ENCODE measurements around the gene ZNF385C. TPM values are rescaled to one million over a fixed set of nuclear protein-coding genes. Genes with fewer than 3 reads are reported as not detected.

ZNF385C gene
- total and polyA plus RNA-seq, 2 donors (not counting 1 experiment from before 2014, with no cell fraction given) = under 0.01 to 0.03 TPM

- Histone ChIP-seq H2AFZ (ENCODE audit: low read length) (no peak overlapping the region), H3K79me2 (ENCODE audit: control insufficient read depth, insufficient read depth, low read length) (no peaks in the 10 kb centered on the region), H3K36me3 (ENCODE audit: control insufficient read depth, insufficient read depth, low read length) (peaks cover 9% of the 10 kb centered on the region), H3K4me1 (ENCODE audit: control insufficient read depth, extremely low read depth, insufficient read depth, low read length) (peaks cover 6% of the 10 kb centered on the region), H4K20me1 (ENCODE audit: control insufficient read depth, extremely low read depth, insufficient read depth, low read length) (no peaks in the 10 kb centered on the region), H3K9ac (ENCODE audit: insufficient read depth, low read length) (no peak overlapping the region), H3K27ac (ENCODE audit: insufficient read depth, low read length) (no peak overlapping the region), H3K4me2 (ENCODE audit: extremely low read depth, insufficient read depth, low read length) (no peak overlapping the region), H3K27me3 (ENCODE audit: control insufficient read depth, insufficient read depth, low read length) (no peaks in the 10 kb centered on the region), H3K4me3 (replicated peaks in 1 of 4; ENCODE audit: control extremely low read depth in 1 of 4, insufficient read depth in 1 of 4, low read depth in 3 of 4, low read length in 4 of 4) (no peak overlapping the region), H3K9me3 (ENCODE audit: control insufficient read depth, insufficient read depth, low read depth, low read length) (no peaks in the 10 kb centered on the region)
- DNase-seq (ENCODE audit: low read depth in 2 of 2) = no peak
- TF ChIP-seq EZH2 (IDR thresholded peaks at IDR 0.05; ENCODE audit: low read length, missing control alignments) (no peak), CTCF (conservative IDR thresholded peaks at IDR 0.05 in 1 of 2, IDR thresholded peaks at IDR 0.05 in 1 of 2; ENCODE audit: low read depth in 1 of 2, low read length in 2 of 2) (no peak)
Measured at GRCh38 chr17:42110301-42111264, 12.3 kb upstream of the ZNF385C start.

- Histone ChIP-seq H3K27ac (ENCODE audit: insufficient read depth, low read length) (no peak overlapping the region), H4K20me1 (ENCODE audit: control insufficient read depth, extremely low read depth, insufficient read depth, low read length) (no peaks in the 10 kb centered on the region)
Measured at GRCh38 chr17:42109086-42109485, 10.8 kb upstream of the ZNF385C start.

More at GRCh38 chr17:42109086-42109485, 10.8 kb upstream of the ZNF385C start:
- no peak for TF ChIP-seq CTCF (conservative IDR thresholded peaks at IDR 0.05 in 1 of 2, IDR thresholded peaks at IDR 0.05 in 1 of 2; ENCODE audit: low read depth in 1 of 2, low read length in 2 of 2)
- no peak for TF ChIP-seq EZH2 (IDR thresholded peaks at IDR 0.05; ENCODE audit: low read length, missing control alignments)
- Histone ChIP-seq H3K4me2 (ENCODE audit: extremely low read depth, insufficient read depth, low read length) (no peak overlapping the region), H3K36me3 (ENCODE audit: control insufficient read depth, insufficient read depth, low read length) (peaks cover 4% of the 10 kb centered on the region), H3K79me2 (ENCODE audit: control insufficient read depth, insufficient read depth, low read length) (no peaks in the 10 kb centered on the region), H3K4me1 (ENCODE audit: control insufficient read depth, extremely low read depth, insufficient read depth, low read length) (peaks cover 6% of the 10 kb centered on the region), H3K9ac (ENCODE audit: insufficient read depth, low read length) (no peak overlapping the region), H3K27me3 (ENCODE audit: control insufficient read depth, insufficient read depth, low read length) (no peaks in the 10 kb centered on the region), H3K4me3 (replicated peaks in 1 of 4; ENCODE audit: control extremely low read depth in 1 of 4, insufficient read depth in 1 of 4, low read depth in 3 of 4, low read length in 4 of 4) (no peak overlapping the region), H3K9me3 (ENCODE audit: control insufficient read depth, insufficient read depth, low read depth, low read length) (no peaks in the 10 kb centered on the region), H2AFZ (ENCODE audit: low read length) (no peak overlapping the region)
- no peak for DNase-seq (ENCODE audit: low read depth in 2 of 2)
